CD4-positive, alpha-beta T cell treated with Interleukin-17A for 1 hour (primary cell): ENCODE results near the gene ARHGAP23.

Source experiments
- DNase-seq: peaks from one replicate; pipeline ENCODE4 v3.0.0-alpha.2; 2020

Gene ARHGAP23

GRCh38 chr17:38442548-38442947, 14.3 kb downstream of the ARHGAP23 start:
- no peak for DNase-seq

GRCh38 chr17:38443356-38444031, 15.2 kb downstream of the ARHGAP23 start:
- DNase-seq = no peak

- DNase-seq = peak; percentile 49
Observed at GRCh38 chr17:38444151-38444550, 15.9 kb downstream of the ARHGAP23 start.

- no peak for DNase-seq
Observed at GRCh38 chr17:38447502-38448085, 19.3 kb downstream of the ARHGAP23 start.

GRCh38 chr17:38448208-38448771, 20.0 kb downstream of the ARHGAP23 start:
- no peak for DNase-seq

GRCh38 chr17:38449364-38449763, 21.1 kb downstream of the ARHGAP23 start:
- DNase-seq = no peak

- no peak for DNase-seq
Observed at GRCh38 chr17:38450557-38451029, 22.3 kb downstream of the ARHGAP23 start.

- DNase-seq = no peak
Observed at GRCh38 chr17:38451030-38451839, 23.0 kb downstream of the ARHGAP23 start.

- DNase-seq = no peak
Observed at GRCh38 chr17:38451840-38452529, 23.7 kb downstream of the ARHGAP23 start.

GRCh38 chr17:38452719-38453118, 24.5 kb downstream of the ARHGAP23 start:
- no peak for DNase-seq

DNA sequence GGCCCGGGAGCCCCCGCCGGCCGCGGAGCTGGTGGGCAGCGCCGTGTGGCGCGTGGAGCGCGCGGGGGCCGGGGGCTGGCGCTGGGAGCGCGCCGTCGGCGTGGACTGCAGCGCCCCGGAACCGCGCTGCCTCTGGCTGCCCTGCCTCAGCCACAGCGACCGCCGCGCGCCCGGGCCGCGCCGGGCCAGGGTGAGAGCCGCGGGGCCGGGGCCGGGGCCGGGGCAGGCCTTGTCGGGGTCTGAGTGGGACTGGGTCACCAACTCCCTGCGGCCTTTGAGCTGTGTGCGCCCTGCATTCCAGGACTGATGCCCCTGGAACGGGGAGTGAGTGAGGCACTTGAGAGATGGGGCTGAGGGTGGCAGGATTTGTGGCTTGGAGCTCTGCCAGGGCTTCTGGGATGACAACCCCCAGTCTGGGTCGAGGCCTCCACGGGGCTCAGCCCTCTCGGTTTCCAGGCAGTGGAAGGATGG, 25.7 kb downstream of the ARHGAP23 start:
- DNase-seq = no peak

DNA sequence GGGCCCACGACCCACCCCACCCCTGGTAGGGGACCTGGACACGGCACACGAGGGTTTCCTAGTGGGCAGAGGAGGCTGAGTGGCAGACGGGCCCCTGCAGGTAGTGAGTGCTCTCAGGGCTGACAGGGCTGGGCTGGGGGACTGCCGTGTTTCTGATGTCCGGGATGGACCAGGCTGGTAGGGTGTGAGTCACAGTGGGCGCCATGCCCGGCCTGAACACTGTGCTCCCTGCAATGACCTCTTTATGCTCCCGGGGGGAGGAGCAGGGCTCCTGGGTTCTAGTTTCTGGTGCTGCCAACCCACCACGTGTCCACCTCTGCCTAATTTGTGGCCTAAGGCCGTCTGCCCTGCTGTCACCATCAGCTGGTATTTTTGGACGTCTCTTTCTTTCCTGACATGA, 26.3 kb downstream of the ARHGAP23 start:
- no peak for DNase-seq

DNA sequence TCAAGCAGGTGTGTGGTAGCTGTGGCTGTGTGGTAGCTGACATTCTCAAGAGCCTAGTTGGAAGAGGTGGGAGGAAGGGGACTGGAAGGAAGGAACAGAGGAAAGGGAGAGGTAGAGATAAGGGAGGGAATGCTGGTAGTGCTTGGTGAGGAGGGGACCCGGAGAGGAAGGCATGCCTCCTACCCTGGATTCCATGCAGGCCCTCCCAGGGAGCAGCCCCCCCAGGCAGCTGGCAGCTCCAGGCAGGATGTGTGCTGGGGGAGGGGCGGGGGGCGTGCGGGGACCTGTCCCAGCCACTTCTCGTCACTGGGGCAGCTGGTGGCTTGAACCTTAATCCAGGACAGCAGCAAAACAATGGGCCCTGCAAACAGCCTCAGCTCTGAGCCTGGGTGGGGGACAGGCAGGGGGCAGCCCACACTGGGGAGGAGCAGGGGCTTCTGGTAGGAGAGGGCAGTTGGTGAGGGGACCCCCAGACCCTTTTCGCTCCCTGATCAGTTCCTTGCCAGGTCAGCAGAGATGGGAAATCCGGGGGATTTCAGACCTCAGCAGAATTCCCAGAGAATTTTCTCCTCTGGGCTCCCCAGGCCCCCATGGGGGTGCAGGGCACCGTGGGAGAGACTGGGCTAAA, 27.1 kb downstream of the ARHGAP23 start:
- no peak for DNase-seq

DNA sequence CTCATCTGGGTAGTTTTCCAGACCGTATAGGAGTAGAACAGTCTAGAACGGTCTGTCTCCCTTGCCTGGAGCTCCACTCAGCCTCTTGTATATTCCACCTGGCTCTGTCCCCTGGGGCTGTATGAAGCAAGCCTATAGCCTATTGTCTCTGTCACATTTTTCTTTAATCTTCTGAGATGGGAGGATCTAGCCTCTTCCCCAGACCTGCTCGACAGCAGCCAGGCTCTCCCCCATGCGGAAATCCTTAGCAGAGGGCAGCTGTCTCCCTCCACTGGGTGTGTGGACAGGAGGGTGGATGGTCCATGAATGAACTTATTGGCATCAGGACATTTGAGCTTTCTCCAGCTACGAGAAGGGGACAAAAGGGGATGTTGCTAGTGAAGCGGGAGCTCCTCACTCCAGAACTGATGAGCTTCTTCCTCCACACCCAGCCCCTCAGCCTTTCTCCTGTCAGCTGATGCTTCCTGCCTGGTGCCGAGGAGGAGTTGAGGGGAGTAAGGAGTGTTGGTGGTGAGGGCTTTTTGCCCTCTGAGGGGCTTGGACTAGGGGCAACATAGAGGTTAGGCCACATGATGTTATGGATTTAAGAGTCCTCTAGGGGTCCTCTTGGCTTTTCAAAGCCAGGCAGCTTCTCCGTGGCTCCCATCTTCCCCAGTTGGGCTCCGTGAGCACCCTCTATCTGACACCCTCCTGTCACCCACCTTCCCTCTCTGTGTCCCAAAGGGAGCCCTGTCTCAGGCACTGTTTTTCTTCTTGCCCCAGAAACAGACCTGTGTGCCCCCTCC, 28.0 kb downstream of the ARHGAP23 start:
- no peak for DNase-seq

DNA sequence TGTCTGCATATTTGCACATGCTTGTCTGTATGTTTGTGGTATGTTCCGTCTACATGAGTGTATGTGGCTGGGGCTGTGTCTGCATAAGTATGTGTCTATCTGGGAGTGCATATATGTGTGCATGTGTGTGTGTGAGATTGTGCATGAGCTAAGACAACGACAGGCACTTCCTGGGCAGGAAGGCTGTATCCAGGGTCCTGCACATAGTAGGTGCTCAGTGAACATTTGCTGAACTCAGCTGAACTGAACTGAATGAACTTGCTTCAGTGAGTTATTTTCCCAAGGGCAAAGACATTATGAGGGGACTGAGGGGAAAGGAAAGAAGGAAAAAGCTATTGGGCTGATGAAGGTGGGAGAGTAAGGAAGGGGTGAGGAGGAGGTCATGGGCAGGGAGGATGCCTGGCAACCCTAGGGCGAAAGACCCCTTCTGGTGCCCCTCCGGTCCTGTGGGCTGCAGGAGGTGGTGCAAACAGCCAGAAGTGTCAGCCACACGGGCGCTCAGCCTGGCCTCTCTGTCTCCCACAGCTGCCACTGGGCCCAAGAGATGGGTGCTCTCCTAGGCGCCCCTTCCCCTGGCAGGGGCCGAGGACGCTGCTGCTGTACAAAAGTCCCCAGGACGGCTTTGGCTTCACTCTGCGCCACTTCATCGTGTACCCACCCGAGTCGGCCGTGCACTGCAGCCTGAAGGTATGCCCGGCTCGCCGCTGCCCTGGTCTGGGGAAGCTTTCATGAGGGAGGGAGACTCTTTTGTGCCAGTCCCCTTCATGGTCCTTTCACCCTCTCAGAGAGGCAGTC, 29.5 kb downstream of the ARHGAP23 start:
- no peak for DNase-seq

- DNase-seq = no peak
Observed at GRCh38 chr17:38458521-38458920, 30.3 kb downstream of the ARHGAP23 start.

- DNase-seq = no peak
Observed at GRCh38 chr17:38459567-38459966, 31.3 kb downstream of the ARHGAP23 start.

- no peak for DNase-seq
Observed at GRCh38 chr17:38460082-38460715, 31.9 kb downstream of the ARHGAP23 start.

DNA sequence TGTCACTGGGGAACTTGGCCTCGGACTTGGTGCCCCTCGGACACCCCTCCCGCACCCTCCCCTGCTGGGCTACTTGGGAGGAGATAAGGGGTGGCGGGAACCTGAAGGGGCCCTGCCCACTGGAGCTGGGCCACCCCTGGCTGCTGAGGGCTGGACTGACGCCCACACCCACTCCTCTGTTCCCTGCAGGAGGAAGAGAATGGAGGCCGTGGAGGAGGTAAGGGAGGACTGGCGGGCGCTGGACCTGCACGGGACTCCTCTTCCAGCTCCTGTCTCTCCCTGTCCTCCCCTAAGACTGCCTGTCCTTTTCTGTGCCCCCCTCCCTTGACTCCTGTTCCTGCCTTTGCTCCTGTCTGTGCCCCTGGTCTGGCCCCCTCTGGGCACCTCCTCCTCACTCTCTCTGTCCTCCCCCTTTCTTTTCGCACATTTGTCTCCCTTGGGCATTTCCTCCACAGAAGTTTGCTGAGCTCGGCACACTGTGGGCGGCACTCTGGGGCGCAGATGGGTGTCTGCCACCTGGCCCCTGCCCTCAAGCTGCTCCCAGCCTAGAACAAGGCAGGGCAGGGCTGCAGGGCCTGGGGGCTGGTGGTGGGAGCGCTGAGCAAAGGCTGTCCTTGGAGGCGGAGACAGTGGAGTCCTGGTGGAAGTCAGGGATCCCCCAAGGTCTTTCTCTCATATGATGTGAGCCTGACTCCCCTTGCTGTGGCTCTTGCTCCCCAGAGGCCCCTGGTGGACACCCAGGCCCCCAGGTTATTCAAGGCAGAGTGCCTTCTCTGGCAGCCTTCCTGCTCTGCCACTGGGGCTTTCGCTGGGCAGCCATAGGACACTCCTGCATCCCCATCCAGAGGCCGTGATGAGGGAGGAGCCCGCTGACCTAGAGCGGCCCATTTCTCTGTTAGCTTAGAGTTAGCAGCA, 32.7 kb downstream of the ARHGAP23 start:
- no peak for DNase-seq
